Sciatic nerve (tissue), 2 donors: ENCODE measurements around the gene ADAMTS4. TPM values are rescaled to one million over a fixed set of nuclear protein-coding genes. Genes with fewer than 3 reads are reported as not detected.

Experiments used
- ATAC-seq: fragments of 200-7000 bp; cut with Tn5 transposase; one replicate; pipeline ENCODE4 v1.9.1; 2020; ENCODE audit warnings: mild to moderate bottlenecking, moderate library complexity
- DNase-seq: peaks from one replicate; pipeline ENCODE4 v3.0.0-alpha.2; 2020; ENCODE audit warnings: low spot score
- intact Hi-C: fragments of 100-400 bp; cut with DNase I; formaldehyde crosslinking; loops from one replicate; pipeline ENCODE4 v1.14.2; 2022
- total RNA-seq: library from RNA; stranded (reverse); fragmentation: NEBNext Ultra II Directional; extraction: Animal tissue kit (Norgen Biotek cat#: 25700); gene quantifications from one replicate; pipeline ENCODE4 v1.2.1, GENCODE V29; 2021
- donor health status: DM: no; HTN: no; CAD: no.
- donor health status: DM: no; HTN: no; CAD: no.

The ADAMTS4 gene
- total RNA-seq, 1 donor from 2014 or later, result 75.9 TPM

DNA sequence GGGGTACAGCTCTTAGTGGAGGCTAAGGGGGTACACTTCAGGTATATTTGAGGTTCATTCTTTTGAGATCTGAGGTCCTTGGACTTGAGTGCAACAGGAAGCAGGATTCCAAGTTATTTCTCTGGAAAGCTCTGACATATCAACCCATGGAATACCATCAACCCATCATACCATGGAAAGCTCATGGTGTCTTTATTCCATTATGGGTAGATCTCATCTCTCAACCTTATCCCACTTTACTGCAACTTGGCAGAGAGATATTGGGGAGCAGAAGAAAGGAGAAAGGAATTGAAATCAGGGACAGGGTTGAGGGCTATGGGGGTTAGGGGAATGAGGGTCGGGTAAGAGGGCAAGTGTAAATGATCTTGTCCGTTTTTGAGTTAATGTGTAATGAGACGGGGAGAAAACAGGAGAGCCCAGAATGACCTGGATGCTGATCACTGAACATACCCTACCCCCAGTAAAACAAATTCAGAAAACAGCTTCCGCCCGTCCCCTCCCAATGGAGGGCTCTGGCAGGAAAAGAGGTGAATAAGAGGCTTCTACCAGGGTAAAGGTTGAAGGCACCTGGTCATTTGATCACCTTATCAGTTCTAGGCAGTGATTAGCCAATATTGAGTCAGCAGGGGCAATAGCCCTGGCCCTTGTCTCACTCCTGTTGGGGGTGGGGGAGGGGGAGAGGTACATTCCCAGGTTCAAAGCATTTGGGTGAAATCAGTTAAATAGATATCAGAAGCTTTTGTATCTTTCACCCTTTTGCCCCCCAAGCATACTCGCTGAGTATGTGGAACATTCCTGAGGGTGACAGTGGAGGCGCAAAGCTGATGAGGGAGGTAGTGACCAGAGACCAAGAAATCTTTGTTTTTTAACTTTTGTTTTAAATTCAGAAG, 25.2 kb upstream of the ADAMTS4 start:
- ATAC-seq, result no peak
- intact Hi-C loops, result no loop called here
- DNase-seq, result peak; percentile 36

DNA sequence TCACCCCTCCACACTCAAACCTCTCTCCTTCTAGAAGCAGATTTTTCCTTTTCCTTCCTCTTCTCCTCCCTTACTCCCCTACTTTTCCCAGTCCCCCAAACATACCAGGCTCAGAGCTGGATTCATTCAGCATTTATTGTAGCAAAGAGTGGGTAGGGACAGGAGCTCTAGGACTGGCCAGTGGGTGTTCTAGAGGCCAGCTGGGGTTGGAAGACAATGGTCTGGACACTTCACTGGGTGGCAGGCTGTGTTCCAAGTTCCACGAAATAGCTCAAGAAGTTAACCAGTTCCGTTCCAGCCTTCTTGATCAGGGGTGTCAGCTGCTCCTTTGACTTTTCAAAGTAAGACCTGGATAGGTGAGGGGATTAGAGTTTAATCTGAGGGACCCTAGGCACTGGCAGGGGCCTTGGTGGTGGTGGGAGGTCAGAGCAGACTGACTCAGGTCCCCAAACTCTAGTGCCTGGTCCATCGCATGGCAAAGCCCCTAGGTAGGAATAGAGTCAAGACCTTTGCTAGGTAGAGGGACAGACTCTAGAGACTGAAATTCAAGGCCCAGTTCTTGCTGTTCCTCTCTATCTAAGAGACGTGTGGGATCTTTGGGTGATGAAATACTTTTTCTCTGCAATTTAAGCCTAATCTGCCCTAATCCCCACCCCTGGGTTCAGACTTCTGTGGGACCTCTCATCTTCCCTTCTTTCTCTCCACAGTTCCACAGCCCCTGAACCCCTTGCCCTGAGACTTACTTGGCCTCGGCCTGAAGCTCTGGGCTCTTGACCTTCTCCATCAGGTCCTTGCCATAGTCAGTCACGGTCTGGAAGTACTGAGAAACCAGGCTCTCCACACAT, 23.5 kb upstream of the ADAMTS4 start:
- intact Hi-C loops, result no loop called here
- peak; percentile 23 for DNase-seq
- no peak for ATAC-seq

- intact Hi-C loops, result no loop called here
- DNase-seq, result no peak
- ATAC-seq, result no peak
Measured at GRCh38 chr1:161220002-161220401, 21.1 kb upstream of the ADAMTS4 start.

DNA sequence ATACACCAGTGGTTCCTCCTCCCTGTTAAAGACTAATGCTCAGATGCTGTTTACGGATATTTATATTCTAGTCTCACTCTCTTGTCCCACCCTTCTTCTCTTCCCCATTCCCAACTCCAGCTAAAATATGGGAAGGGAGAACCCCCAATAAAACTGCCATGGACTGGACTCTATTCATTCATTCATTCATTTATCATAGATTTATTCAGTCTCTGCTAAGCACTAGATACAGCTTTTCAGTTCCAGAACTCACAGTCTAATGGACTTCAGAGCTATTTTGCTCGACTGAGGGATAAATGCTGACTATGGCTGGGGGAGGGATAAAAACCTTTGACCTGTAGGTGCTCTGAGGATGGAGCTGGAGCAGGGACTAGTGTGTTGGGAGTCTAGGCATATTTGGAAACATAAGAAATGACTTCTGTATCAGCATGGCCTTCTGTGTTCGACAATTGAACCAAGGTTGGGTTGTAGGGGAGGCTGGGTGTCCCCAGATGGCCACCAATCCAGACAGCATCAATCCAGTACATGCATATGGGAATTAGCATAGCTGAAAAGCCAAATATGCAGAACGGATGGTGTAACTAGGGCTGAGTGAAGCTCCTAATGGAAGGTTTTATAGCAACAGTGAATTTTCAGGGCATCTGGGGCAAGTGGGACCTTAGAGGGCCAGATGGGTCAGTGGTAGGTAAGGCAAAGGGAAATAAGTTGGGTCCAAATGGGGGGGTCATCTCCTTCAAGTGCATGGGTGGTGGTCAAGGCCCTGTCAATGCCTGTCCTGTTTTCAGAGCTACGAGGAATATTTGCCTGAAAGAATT, 20.4 kb upstream of the ADAMTS4 start:
- intact Hi-C loops, result no loop called here
- DNase-seq (no peak), ATAC-seq (no peak)

DNA sequence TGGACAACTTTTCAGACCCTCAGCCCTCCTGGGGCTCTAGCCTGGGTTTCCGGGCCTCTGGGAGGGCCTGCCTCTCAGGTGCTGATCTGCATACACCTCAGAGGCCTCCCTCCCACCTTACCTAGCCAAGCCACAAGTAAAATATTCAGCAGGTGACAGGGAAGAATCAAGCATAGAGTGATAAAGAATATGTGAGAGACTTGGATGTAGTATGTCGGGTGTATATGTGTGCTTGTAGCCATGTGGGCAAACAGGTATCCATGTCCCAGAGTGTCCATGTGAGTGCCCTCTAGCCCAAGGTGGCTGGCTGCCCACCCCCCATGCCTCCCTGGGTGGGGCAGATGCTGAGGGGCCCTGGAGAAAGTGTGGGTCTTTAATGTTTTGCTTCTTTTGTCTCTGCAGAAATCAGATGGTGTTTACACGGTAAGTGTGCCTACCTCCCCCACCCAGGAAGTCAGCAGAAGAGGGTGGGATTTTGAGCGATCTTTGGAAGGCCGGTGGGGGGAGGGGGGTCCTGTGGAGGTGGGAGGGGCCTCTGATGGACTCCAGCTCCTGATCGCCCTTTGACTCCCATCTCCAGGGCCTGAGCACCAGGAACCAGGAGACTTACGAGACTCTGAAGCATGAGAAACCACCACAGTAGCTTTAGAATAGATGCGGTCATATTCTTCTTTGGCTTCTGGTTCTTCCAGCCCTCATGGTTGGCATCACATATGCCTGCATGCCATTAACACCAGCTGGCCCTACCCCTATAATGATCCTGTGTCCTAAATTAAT, 19.6 kb upstream of the ADAMTS4 start:
- DNase-seq (no peak), ATAC-seq (no peak)
- intact Hi-C loops, result no loop called here

DNA sequence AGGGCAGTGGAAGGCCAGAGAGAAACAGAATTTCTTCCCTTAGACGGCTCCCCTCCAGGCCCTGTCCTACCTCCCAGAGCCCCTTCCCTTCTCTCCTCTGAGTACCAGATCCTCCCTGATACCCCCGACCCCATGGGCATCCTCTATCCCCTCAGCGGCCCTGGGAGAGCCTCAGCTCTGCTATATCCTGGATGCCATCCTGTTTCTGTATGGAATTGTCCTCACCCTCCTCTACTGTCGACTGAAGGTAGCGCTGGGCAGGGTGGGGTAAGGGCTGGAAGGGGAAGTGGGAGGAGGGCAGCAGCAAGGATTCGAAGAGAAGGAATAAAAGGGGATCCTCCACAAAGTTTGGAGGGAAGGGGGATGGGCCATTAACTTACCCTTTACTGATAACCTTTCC, 19.0 kb upstream of the ADAMTS4 start:
- ATAC-seq (peak; percentile 12), DNase-seq (no peak)

DNA sequence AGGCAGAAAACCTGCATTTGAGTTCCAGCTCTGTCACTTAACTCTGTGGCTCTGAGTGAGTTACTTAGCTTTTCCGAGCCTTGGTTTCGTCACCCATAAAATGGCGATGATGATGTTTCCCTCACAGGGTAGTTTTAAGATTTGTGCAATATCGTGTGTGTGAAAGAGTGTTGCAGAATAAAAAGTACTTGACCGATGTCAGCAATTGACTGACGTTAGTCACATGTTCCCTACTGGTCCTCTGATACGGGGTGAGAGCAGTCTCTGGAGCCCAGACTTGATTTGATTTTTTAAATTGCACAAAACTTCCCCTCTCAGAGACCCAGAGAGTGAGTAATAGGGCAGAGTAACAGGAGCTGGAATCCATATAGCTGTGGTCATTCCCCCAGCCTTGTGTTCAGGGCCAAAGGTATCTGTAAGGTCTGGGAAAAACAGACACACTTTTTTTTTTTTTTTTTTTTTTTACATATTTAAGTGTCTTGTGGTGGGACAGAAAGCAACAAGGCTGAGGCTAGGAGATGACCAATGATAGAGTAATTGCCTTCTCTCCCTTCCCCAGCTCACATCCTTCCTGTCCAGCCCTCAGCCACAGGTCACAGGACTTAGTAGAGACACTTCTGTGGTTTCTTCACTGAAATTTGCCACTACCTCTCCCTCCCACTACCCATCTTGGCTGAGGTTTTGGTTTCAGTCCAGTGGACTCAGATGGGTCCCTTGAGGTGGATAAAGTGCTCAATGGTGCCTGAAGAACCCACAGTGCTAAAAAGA, 18.3 kb upstream of the ADAMTS4 start:
- intact Hi-C loops, result no loop called here
- DNase-seq (no peak), ATAC-seq (peak; percentile 72)

More for the DNA sequence above, 19.0 kb upstream of the ADAMTS4 start:
- intact Hi-C loops, result no loop called here

DNA sequence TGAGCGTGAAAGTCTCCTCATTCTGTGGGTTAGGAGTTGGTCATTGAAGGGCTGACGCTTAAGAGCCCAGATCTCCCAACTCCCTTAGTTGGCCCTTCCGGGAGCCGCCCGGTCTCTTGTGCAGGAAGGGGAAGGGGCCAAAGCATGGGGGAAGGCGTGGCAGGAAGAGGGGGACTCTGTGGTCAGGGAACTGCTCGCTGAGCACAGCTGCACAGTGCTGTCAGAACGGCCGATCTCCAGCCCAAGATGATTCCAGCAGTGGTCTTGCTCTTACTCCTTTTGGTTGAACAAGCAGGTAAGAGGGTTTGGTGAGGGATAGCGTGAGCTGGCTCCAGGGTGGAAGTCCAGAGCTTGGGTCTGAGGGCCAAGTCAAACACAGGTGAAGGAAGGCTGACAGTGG, 16.2 kb upstream of the ADAMTS4 start, which contains the start of gene FCER1G:
FCER1G (plus strand) TSS at position 220 of the 400 bp plus-strand sequence; CDS start at position 247, 27 bp downstream.
- intact Hi-C loops, result no loop called here

GRCh38 chr1:161214369-161214768, 15.5 kb upstream of the ADAMTS4 start:
- intact Hi-C loops, result no loop called here
- DNase-seq (no peak), ATAC-seq (no peak)

More for the DNA sequence above, 16.2 kb upstream of the ADAMTS4 start, which contains the start of gene FCER1G:
- peak; percentile 61 for ATAC-seq
- peak; percentile 75 for DNase-seq

- DNase-seq (peak; percentile 84), ATAC-seq (peak; percentile 81)
- intact Hi-C loops, result no loop called here
Measured at GRCh38 chr1:161209790-161210409, 11.0 kb upstream of the ADAMTS4 start.

DNA sequence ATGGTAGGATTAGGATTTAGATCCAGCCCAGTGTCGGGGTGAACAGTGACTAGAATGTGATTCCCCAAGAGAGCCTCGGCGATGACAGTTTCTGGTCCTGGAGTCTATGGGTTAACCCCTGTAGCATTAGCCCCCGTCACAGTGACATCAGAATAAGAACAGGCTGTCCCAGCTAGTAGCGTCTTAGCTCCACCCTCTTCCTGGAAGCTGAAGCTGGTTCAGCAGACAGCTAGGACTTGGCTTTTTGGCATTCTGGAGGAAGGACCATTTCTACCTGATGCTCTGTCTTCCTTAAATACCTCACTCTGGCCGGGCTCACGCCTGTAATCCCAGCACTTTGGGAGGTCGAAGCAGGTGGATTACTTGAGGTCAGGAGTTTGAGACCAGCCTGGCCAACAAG, 8.3 kb upstream of the ADAMTS4 start:
- ATAC-seq (no peak), DNase-seq (no peak)
- intact Hi-C loops, result no loop called here

DNA sequence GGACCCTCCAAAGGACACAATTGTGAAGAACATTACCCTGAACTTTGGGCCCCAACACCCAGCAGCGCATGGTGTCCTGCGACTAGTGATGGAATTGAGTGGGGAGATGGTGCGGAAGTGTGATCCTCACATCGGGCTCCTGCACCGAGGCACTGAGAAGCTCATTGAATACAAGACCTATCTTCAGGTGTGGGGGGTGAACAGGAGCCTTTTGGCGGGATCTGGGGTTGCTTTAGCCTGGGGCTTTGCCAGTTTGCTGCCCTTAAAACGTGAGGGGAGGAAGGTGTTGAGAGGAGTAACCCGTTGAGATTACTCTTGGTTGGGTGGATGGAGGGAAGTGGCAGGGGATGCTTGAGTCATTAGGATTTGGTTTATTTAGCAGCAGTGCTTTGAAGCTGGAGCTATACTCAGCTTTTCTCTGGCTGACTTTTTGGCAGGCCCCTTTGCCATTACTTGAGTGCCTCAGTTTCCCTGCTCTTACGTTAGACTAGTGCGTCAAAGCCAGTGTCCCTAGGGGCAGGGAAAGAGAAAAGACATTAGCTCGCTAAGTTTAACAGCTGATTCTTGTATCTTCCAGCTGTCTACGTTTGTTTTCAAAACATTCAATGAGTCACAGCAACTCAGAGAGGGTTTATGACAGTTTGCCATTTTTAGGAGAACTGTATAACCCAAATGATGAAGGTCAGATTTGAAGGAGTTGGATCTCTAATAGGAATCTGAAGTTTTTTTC, 7.7 kb upstream of the ADAMTS4 start:
- intact Hi-C loops, result no loop called here
- ATAC-seq, result no peak
- DNase-seq, result no peak

- intact Hi-C loops, result no loop called here
- DNase-seq (peak; percentile 98), ATAC-seq (peak; percentile 95)
Measured at GRCh38 chr1:161201836-161202712, 3.2 kb upstream of the ADAMTS4 start, which contains the start of gene NDUFS2. Gene NDUFS2, plus strand, starts transcription at chr1:161202367. Its CDS starts 19 bp downstream, at chr1:161202386.

- ATAC-seq (peak; percentile 66), DNase-seq (peak; percentile 78)
- intact Hi-C loops, result no loop called here
Measured at GRCh38 chr1:161200992-161201835, 2.4 kb upstream of the ADAMTS4 start.
